B cell (primary cell): ENCODE measurements around the gene IFIT1B. TPM values are rescaled to one million over a fixed set of nuclear protein-coding genes. Genes with fewer than 3 reads are reported as not detected.

Experiments used
- ATAC-seq: fragments of 200-7000 bp; cut with Tn5 transposase; one replicate; pipeline ENCODE4 v1.10.0; 2021; ENCODE audit warnings: low read depth, mild to moderate bottlenecking, moderate number of reproducible peaks, moderate library complexity
- CTCF ChIA-PET: fragments of 350-600 bp; sonication (Branson Sonifier 250); formaldehyde crosslinking; loops from one replicate; lab custom pipeline; 2021; ENCODE audit warnings: antibody characterized with exemption, inconsistent platforms; lab: Charles Lee
- POLR2A ChIA-PET: fragments of 350-600 bp; sonication (Branson Sonifier 250); formaldehyde crosslinking; loops from one replicate; lab custom pipeline; 2021; ENCODE audit warnings: antibody characterized with exemption; lab: Charles Lee
- DNase-seq: peaks from one replicate; pipeline ENCODE4 v3.0.0; 2013
- H2AFZ ChIP-seq: 2 replicates; pipeline ENCODE4 v1.6.1; 2012; ENCODE audit warnings: mild to moderate bottlenecking, low read depth, low read length; ENCODE audit not compliant: insufficient read depth, poor library complexity, severe bottlenecking
- H3K27ac ChIP-seq, 2 donors: 1 replicate in 1 of 2; 2 replicates in 1 of 2; pipeline ENCODE4 v1.5.1; 2012 to 2013; ENCODE audit warnings: low read length in 2 of 2, mild to moderate bottlenecking in 2 of 2, moderate library complexity in 1 of 2
- H3K27me3 ChIP-seq, 4 experiments: fragments of 200-600 bp in 1 of 4; sonication (generic) in 1 of 4; replicated peaks in 1 of 4; 1 replicate in 2 of 4; 2 replicates in 2 of 4; pipeline versions ENCODE4 v1.6.1 to v1.7.0; 2013 to 2016; ENCODE audit warnings: low read length in 3 of 4, mild to moderate bottlenecking in 2 of 4, mixed read lengths in 1 of 4, moderate library complexity in 1 of 4; ENCODE audit not compliant: insufficient read depth in 4 of 4, control insufficient read depth in 3 of 4; ENCODE audit errors: control extremely low read depth in 1 of 4
- H3K36me3 ChIP-seq, 2 experiments: replicated peaks in 1 of 2; 1 replicate in 1 of 2; 2 replicates in 1 of 2; pipeline versions ENCODE4 v1.6.1 to v1.7.1; 2013; ENCODE audit warnings: low read length in 1 of 2; ENCODE audit not compliant: insufficient read depth in 2 of 2, control insufficient read depth in 1 of 2; ENCODE audit errors: control extremely low read depth in 1 of 2, extremely low read depth in 1 of 2
- H3K4me1 ChIP-seq, 2 donors: fragments of 200-600 bp in 1 of 2; sonication (generic) in 1 of 2; 1 replicate in 1 of 2; 2 replicates in 1 of 2; pipeline versions ENCODE4 v1.5.1 to v1.6.1; 2013 to 2017; ENCODE audit warnings: low read length in 2 of 2; ENCODE audit not compliant: control insufficient read depth in 2 of 2, insufficient read depth in 2 of 2
- H3K4me2 ChIP-seq: replicated peaks from 2 replicates; pipeline ENCODE3; 2012; ENCODE audit warnings: mild to moderate bottlenecking, low read depth, low read length; ENCODE audit not compliant: poor library complexity, severe bottlenecking
- H3K4me3 ChIP-seq, 5 experiments: fragments of 200-600 bp in 1 of 5; sonication (generic) in 1 of 5; 1 replicate in 3 of 5; 2 replicates in 2 of 5; pipeline versions ENCODE4 v1.5.1 to v1.7.0; 2011 to 2016; ENCODE audit warnings: low read length in 4 of 5, mild to moderate bottlenecking in 4 of 5, low read depth in 2 of 5, control low read depth in 1 of 5, moderate library complexity in 1 of 5; ENCODE audit not compliant: insufficient read depth in 1 of 5; ENCODE audit errors: control extremely low read depth in 1 of 5, extremely low read depth in 1 of 5
- H3K79me2 ChIP-seq: fragments of 200-600 bp; sonication (generic); one replicate; pipeline ENCODE4 v1.6.0; 2016; ENCODE audit warnings: low read length; ENCODE audit not compliant: control insufficient read depth, insufficient read depth
- H3K9ac ChIP-seq: fragments of 200-600 bp; sonication (generic); 2 replicates; pipeline ENCODE4 v1.6.1; 2017; ENCODE audit warnings: mild to moderate bottlenecking, low read length, moderate library complexity
- H3K9me3 ChIP-seq, 3 donors: one replicate each; pipeline versions ENCODE4 v1.6.1 to v1.7.1; 2013; ENCODE audit warnings: low read length in 2 of 3; ENCODE audit not compliant: control insufficient read depth in 2 of 3, insufficient read depth in 1 of 3; ENCODE audit errors: control extremely low read depth in 1 of 3
- H4K20me1 ChIP-seq: 2 replicates; pipeline ENCODE4 v1.6.0; 2012; ENCODE audit warnings: mild to moderate bottlenecking, low read length; ENCODE audit not compliant: insufficient read depth, control insufficient read depth, poor library complexity, severe bottlenecking
- H3K27ac Mint-ChIP-seq: one replicate; pipeline ENCODE4 v1.8.0; 2021; ENCODE audit warnings: mixed read lengths
- H3K27me3 Mint-ChIP-seq: one replicate; pipeline ENCODE4 v1.8.0; 2021; ENCODE audit warnings: mixed read lengths
- H3K4me1 Mint-ChIP-seq: one replicate; pipeline ENCODE4 v1.8.0; 2021; ENCODE audit warnings: mixed read lengths
- H3K4me3 Mint-ChIP-seq: one replicate; pipeline ENCODE4 v1.8.0; 2021; ENCODE audit warnings: mixed read lengths
- H3K9me3 Mint-ChIP-seq: one replicate; pipeline ENCODE4 v1.8.0; 2022; ENCODE audit warnings: mixed read lengths; ENCODE audit not compliant: insufficient read depth
- EZH2 ChIP-seq: IDR thresholded peaks from 2 replicates; pipeline ENCODE4 v1.6.1; 2012; ENCODE audit warnings: borderline replicate concordance, low read depth, mild to moderate bottlenecking, moderate library complexity, low read length; ENCODE audit not compliant: insufficient read depth, poor library complexity, severe bottlenecking
- WGBS: methylation state at CpG from one replicate; pipeline ENCODE4 v1.1.5; 2013; ENCODE audit warnings: missing lambda C conversion rate; ENCODE audit not compliant: insufficient coverage; 5-methylcytosine and 5-hydroxymethylcytosine counted together
- intact Hi-C: fragments of 100-400 bp; cut with micrococcal nuclease; formaldehyde crosslinking; loops from one replicate; pipeline ENCODE4 v1.10.0; 2022
- polyA plus RNA-seq: library from polyadenylated mRNA; depleted of rRNA; stranded (reverse); fragments of >200 nt; gene quantifications from 2 replicates; pipeline ENCODE4 v1.2.3, GENCODE V29; 2012
- total RNA-seq, 2 donors: library from RNA; stranded (reverse); fragments of 120-200 nt in 1 of 2; gene quantifications; 1 replicate in 1 of 2; 2 replicates in 1 of 2; pipeline versions ENCODE4 v1.2.3 to v1.2.4, GENCODE V29; 2013 to 2022
- TF ChIP-seq, protein P1 (sequence below): fragments of 200-600 bp; IDR thresholded peaks from one replicate; pipeline ENCODE4 v1.8.0; 2022; ENCODE audit warnings: antibody characterized with exemption, mild to moderate bottlenecking

The IFIT1B gene
- total and polyA plus RNA-seq, 2 donors (not counting 1 experiment from before 2014, with no cell fraction given): not detected

DNA sequence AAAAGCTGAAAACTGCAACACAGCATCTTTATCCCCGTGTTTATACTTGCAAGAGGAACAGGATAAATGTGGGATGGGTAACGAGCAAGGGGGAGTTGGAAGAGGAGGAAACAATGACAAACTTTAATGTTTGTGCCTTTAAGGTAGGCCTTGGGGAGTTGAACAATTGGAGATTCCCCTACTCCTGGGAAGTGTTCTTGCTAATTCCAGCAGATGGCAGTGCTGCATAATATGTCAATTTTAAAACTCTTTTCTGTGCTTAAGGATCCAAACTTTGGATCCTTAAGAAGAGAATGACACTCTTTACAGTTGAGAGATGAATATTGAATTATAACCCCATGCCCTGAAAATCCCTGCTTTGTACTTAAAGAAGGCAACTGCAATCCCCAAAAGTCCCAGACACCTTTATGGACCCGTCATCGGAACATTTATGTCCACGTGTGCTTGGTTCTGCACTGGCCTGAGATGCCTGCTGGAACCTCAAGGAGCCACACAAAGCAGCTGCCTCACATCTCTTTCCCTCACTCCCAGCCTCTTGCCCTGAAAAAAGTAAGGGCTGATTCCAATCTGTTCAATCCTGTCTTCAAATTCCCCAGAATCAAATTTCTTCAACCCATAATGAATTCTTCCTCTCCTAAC lies 48.5 kb downstream of the IFIT1B start:
- DNase-seq (peak; percentile 58), ATAC-seq (no peak)
- Histone ChIP-seq H2AFZ (no peak overlapping the region), H3K27me3 (no peaks in the 10 kb centered on the region), H3K36me3 (peaks cover 0 to 3% of the 10 kb centered on the region in 2 experiments), H3K9me3 (no peaks in the 10 kb centered on the region), H3K4me1 (peaks cover 3% of the 10 kb centered on the region in 2 donors), H3K9ac (no peak overlapping the region), H4K20me1 (no peaks in the 10 kb centered on the region), H3K79me2 (no peaks in the 10 kb centered on the region), H3K27ac (no peak overlapping the region), H3K4me2 (no peak overlapping the region), H3K4me3 (no peak overlapping the region)
- 100% methylated on average over 3 of the region's 5 CpGs for WGBS
- POLR2A ChIA-PET: no interaction called here
- Mint-ChIP-seq H3K4me3 (no peak overlapping the region), H3K4me1 (peaks cover 6% of the 10 kb centered on the region), H3K27ac (no peak overlapping the region), H3K9me3 (no peaks in the 10 kb centered on the region), H3K27me3 (no peaks in the 10 kb centered on the region)
- TF ChIP-seq, protein P1, sequence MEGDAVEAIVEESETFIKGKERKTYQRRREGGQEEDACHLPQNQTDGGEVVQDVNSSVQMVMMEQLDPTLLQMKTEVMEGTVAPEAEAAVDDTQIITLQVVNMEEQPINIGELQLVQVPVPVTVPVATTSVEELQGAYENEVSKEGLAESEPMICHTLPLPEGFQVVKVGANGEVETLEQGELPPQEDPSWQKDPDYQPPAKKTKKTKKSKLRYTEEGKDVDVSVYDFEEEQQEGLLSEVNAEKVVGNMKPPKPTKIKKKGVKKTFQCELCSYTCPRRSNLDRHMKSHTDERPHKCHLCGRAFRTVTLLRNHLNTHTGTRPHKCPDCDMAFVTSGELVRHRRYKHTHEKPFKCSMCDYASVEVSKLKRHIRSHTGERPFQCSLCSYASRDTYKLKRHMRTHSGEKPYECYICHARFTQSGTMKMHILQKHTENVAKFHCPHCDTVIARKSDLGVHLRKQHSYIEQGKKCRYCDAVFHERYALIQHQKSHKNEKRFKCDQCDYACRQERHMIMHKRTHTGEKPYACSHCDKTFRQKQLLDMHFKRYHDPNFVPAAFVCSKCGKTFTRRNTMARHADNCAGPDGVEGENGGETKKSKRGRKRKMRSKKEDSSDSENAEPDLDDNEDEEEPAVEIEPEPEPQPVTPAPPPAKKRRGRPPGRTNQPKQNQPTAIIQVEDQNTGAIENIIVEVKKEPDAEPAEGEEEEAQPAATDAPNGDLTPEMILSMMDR: peak; percentile 76
- TF ChIP-seq EZH2: no peak
- CTCF ChIA-PET: interaction anchor here (0.7 to 1.3 kb wide), 2 partner anchors 136 to 275 kb away, joined by 3 to 4 read pairs; partner anchors contain the start of gene KIF20B
- intact Hi-C loops: loop anchor here (1.0 kb wide), 1 partner anchor 138 kb away; no protein-coding TSS in a partner anchor

DNA sequence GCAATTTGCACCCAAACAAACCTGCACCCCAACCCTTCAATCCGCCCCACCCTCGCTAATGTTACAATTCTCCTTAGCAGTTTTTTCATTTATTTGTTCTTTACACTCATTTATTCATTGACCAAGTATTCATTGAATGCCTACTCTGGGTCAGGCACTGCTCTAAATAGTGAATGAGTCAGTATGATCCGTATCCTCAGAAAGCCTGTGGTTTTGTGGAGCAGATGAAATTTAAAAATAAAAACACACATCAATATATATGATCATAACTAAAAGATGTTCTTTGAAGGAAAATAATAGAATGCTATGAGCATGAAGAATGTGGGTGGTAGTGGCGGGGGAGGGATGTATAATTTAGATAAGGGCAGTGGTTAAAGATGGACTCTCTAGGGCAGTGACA lies 49.8 kb downstream of the IFIT1B start:
- Histone ChIP-seq H3K9ac (no peak overlapping the region), H3K4me1 (peaks cover 3% of the 10 kb centered on the region in 2 donors), H3K27me3 (no peaks in the 10 kb centered on the region), H3K9me3 (no peaks in the 10 kb centered on the region), H3K27ac (no peak overlapping the region), H2AFZ (no peak overlapping the region), H3K36me3 (no peaks in the 10 kb centered on the region), H3K4me2 (no peak overlapping the region), H3K4me3 (no peak overlapping the region), H4K20me1 (no peaks in the 10 kb centered on the region), H3K79me2 (no peaks in the 10 kb centered on the region)
- no peaks in the 10 kb centered on the region for H3K27me3 Mint-ChIP-seq
- peaks cover 6% of the 10 kb centered on the region for H3K4me1 Mint-ChIP-seq
- intact Hi-C loops: no loop called here
- ATAC-seq (no peak), DNase-seq (no peak)
- no peaks in the 10 kb centered on the region for H3K9me3 Mint-ChIP-seq
- no CpG with 5 or more reads among the region's 4 CpGs for WGBS
- ChIA-PET CTCF (interaction anchor here (1.3 kb wide), 2 partner anchors 137 to 274 kb away, joined by 3 to 6 read pairs; partner anchors contain the start of gene KIF20B), POLR2A (no interaction called here)
- H3K27ac Mint-ChIP-seq: no peak overlapping the region
- H3K4me3 Mint-ChIP-seq: no peak overlapping the region
- TF ChIP-seq, protein P1: no peak
- no peak for TF ChIP-seq EZH2
